Neuron (in vitro differentiated cells): ENCODE results near the gene C4BPA.

Source experiments
- H2AFZ ChIP-seq: one replicate; pipeline ENCODE4 v1.6.1; 2013; ENCODE audit warnings: low read depth, mild to moderate bottlenecking, inconsistent platforms, low read length, moderate library complexity
- H3K27me3 ChIP-seq: one replicate; pipeline ENCODE4 v1.6.1; 2013; ENCODE audit warnings: low read length; ENCODE audit not compliant: insufficient read depth
- H3K36me3 ChIP-seq: one replicate; pipeline ENCODE4 v1.6.1; 2013; ENCODE audit warnings: low read length; ENCODE audit not compliant: insufficient read depth
- H3K4me1 ChIP-seq: one replicate; pipeline ENCODE4 v1.6.1; 2013; ENCODE audit warnings: low read length; ENCODE audit not compliant: insufficient read depth
- H3K4me3 ChIP-seq: 2 replicates; pipeline ENCODE4 v1.5.1; 2013; ENCODE audit warnings: mild to moderate bottlenecking, low read length, moderate library complexity
- H3K9me3 ChIP-seq: one replicate; pipeline ENCODE4 v1.6.1; 2013; ENCODE audit warnings: low read length

The C4BPA gene

GRCh38 chr1:207191776-207192175 lies 87.7 kb downstream of the C4BPA start:
- Histone ChIP-seq H3K9me3 (no peaks in the 10 kb centered on the region), H3K4me3 (no peak overlapping the region), H2AFZ (no peak overlapping the region), H3K4me1 (no peaks in the 10 kb centered on the region), H3K36me3 (no peaks in the 10 kb centered on the region), H3K27me3 (no peaks in the 10 kb centered on the region)

GRCh38 chr1:207194197-207194596 lies 90.2 kb downstream of the C4BPA start:
- H3K36me3 ChIP-seq, result no peaks in the 10 kb centered on the region
- H3K4me1 ChIP-seq, result no peaks in the 10 kb centered on the region
- H3K4me3 ChIP-seq, result no peak overlapping the region
- H3K9me3 ChIP-seq, result no peaks in the 10 kb centered on the region
- H2AFZ ChIP-seq, result no peak overlapping the region
- H3K27me3 ChIP-seq, result no peaks in the 10 kb centered on the region
